Measurements from ENCODE around the gene SCART1. TPM values are rescaled to one million over a fixed set of nuclear protein-coding genes. Genes with fewer than 3 reads are reported as not detected.

The SCART1 gene
- total RNA-seq, 2 donors from 2014 or later = 2.1 to 3.8 TPM

GRCh38 chr10:133444342-133445267 is 9.1 kb upstream of the SCART1 start:
- peaks cover 30 to 39% of the 10 kb centered on the region in 2 donors for H3K36me3 Mint-ChIP-seq
- peaks cover 26 to 37% of the 10 kb centered on the region in 2 donors for H3K9me3 Mint-ChIP-seq
- DNase-seq (ENCODE audit: low spot score in 2 of 2) (peak in 1 of 2 donors; percentile 44), ATAC-seq (no peak)
- no peak overlapping the region for H3K27ac Mint-ChIP-seq

GRCh38 chr10:133445268-133445732 is 8.4 kb upstream of the SCART1 start:
- H3K36me3 Mint-ChIP-seq = peaks cover 30 to 39% of the 10 kb centered on the region in 2 donors
- H3K9me3 Mint-ChIP-seq = peaks cover 26 to 37% of the 10 kb centered on the region in 2 donors
- ATAC-seq (no peak), DNase-seq (ENCODE audit: low spot score in 2 of 2) (no peak)
- no peak overlapping the region for H3K27ac Mint-ChIP-seq

DNA sequence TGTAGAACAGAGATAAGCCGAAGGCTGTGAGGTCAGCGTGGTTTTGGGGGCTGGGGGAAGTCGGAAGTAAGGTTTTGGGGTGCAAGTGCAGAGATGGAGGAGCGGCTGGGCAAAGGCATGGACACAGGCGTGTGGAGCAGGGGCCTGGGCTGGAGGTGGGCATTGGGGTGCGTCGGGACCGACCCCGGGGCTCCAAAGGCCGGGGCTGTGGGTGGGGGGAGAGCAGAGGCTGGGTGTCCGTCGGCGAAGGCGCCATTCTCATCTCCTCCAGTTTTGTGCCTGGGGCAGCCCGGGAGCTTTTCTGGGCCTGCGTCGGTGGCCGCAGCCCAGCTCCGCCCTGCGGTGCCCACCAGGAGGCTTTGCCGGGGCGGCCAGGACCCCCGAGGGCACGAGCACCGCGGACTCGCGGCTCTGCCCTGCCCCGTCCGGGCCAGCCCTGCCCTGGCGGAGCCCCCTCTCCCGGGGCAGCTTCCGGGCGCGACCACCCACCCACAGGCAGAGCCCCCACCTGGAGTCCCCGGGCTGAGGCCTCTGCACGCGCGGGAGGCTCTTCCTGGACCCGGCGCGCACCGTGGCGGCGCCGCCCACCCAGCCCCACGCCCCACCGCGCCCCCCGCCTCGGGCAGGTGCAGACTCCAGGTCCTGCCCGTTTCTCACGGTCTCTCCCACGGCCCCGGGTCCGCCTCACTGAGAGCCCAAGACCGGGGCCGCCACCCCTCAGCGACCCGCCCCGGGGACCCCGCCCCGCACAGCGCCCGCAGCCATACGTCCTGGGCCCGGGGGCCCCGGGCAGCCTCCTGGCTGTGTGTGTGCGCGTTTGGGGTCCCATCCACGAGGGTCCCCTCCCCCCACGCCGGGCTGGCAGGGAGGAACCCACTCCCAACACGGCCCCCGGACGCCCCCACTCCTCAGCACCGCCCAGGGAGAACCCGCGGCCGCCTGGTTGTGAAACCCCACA is 7.7 kb upstream of the SCART1 start:
- peaks cover 30 to 39% of the 10 kb centered on the region in 2 donors for H3K36me3 Mint-ChIP-seq
- no peak for ATAC-seq
- H3K9me3 Mint-ChIP-seq = peaks cover 26 to 37% of the 10 kb centered on the region in 2 donors
- no peak for DNase-seq (ENCODE audit: low spot score in 2 of 2)
- no peak overlapping the region for H3K27ac Mint-ChIP-seq

DNA sequence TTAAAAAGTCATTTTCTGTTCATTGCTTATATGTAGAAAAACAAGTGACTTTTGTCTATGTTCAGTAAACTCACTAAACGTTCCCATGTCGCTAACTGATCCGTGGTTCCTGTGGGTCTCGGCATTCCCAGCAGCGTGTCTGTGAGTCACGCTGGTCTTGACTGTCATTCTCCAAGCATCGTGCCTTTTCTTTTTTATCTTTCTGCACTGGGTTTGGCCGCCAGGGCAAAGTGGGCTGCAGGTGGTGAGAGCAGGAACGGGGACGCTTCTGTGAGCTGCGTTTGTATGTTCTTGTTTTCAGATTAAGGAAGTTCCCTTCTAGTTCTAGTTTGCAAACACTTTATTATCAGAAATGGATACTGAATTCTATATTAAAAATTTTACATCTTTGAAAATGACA is 6.8 kb upstream of the SCART1 start:
- Mint-ChIP-seq H3K36me3 (peaks cover 30 to 39% of the 10 kb centered on the region in 2 donors), H3K27ac (no peak overlapping the region), H3K9me3 (peaks cover 26 to 37% of the 10 kb centered on the region in 2 donors)
- DNase-seq (ENCODE audit: low spot score in 2 of 2) = no peak
- ATAC-seq = no peak

GRCh38 chr10:133448120-133448519 is 5.6 kb upstream of the SCART1 start:
- Mint-ChIP-seq H3K36me3 (peaks cover 24 to 39% of the 10 kb centered on the region in 2 donors), H3K27ac (no peak overlapping the region), H3K9me3 (peaks cover 26 to 37% of the 10 kb centered on the region in 2 donors)
- DNase-seq (ENCODE audit: low spot score in 2 of 2) (no peak), ATAC-seq (no peak)

DNA sequence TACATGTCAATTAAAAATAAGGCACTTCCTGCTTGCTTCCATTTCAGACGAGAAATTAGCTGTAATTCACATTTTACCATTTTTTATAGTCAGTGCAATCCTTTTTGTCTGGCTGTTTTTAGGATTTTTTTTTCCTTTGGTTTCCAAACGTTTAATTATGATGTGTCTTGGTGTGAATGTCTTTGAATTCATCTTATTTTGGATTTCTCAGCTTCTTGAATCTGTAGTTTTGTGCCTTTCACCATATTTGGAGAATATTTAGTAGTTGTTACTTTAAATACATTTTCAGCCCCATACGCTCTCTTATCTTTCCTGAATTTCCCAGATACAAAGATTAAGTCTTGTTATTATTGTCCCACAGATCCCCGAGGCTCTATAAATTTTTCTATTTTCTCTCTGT is 2.4 kb upstream of the SCART1 start:
- H3K27ac Mint-ChIP-seq = no peak overlapping the region
- DNase-seq (ENCODE audit: low spot score in 2 of 2) = no peak
- peaks cover 24 to 29% of the 10 kb centered on the region in 2 donors for H3K36me3 Mint-ChIP-seq
- peaks cover 22 to 28% of the 10 kb centered on the region in 2 donors for H3K9me3 Mint-ChIP-seq
- no peak for ATAC-seq

GRCh38 chr10:133452453-133452852 is 1.3 kb upstream of the SCART1 start:
- peaks cover 14 to 19% of the 10 kb centered on the region in 2 donors for H3K36me3 Mint-ChIP-seq
- no peak overlapping the region for H3K27ac Mint-ChIP-seq
- peaks cover 14 to 20% of the 10 kb centered on the region in 2 donors for H3K9me3 Mint-ChIP-seq
- ATAC-seq = no peak
- no peak for DNase-seq (ENCODE audit: low spot score in 2 of 2)

DNA sequence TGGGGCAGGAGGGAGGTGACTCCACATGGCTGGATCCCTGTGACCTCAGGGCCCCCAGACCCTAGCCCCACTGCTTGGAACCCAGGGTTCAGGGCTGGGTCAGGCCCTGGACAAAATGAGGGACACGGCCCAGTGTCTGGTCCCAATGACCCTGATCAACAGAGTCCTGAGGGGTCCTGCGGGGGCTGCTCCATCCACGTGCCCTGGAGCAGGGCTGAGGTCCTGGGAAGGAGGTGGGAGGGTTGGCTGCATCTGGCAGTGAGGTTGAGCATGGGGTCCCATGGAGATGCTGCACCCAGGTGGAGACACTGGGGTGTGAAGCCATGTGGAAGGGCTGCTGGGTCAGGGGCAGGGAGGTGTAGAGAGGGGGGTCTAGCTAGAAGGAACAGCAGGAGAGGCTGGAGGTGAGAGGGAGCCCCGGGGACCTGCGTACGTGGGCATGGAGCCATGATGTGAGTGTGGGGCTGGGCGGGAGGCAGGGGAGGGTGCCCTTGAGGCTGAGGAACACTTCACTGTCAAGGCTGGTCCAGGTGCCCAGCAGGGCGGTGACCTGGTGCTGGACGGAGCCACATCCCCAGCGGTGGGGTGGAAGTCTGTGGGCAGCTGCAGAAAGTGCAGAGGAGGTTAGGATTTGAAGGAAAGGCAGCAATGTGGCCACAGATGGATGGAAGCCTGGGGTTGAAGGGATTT is 604 bp downstream of the SCART1 start:
- DNase-seq (ENCODE audit: low spot score in 2 of 2) (peak in 1 of 2 donors; percentile 46), ATAC-seq (no peak)
- peaks cover 2 to 3% of the 10 kb centered on the region in 2 donors for H3K36me3 Mint-ChIP-seq
- peaks cover 2 to 3% of the 10 kb centered on the region in 2 donors for H3K9me3 Mint-ChIP-seq
- no peak overlapping the region for H3K27ac Mint-ChIP-seq

- DNase-seq (ENCODE audit: low spot score in 2 of 2) (peak in 1 of 2 donors; percentile 20), ATAC-seq (no peak)
- Mint-ChIP-seq H3K36me3 (no peaks in the 10 kb centered on the region), H3K9me3 (no peaks in the 10 kb centered on the region), H3K27ac (no peak overlapping the region)
These were observed 1.5 kb downstream of the SCART1 start for GRCh38 chr10:133455196-133455595.

DNA sequence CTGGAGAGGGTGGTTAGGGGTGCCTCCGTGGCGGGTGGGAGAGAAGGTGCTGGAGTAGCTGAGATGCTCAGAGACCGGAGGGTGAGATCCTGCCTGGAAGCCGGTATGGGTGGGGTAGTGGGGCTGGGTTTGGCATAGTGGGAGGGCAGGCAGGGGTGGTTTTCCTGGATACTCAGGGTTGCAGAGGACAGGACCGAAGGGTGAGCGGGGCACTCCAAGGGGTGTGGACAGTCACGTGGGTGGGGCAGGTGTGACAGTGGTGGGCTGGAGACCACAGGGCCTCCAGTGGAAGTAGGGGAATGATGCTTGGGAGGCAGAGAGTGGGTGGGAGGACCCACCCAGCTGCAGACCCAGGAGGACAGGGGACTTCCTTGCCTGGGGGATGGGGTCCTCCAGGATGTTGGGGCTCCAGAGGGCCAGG is 1.9 kb downstream of the SCART1 start:
- H3K9me3 Mint-ChIP-seq = no peaks in the 10 kb centered on the region
- H3K27ac Mint-ChIP-seq = no peak overlapping the region
- no peaks in the 10 kb centered on the region for H3K36me3 Mint-ChIP-seq
- ATAC-seq = no peak
- peak in 1 of 2 donors; percentile 28 for DNase-seq (ENCODE audit: low spot score in 2 of 2)

DNA sequence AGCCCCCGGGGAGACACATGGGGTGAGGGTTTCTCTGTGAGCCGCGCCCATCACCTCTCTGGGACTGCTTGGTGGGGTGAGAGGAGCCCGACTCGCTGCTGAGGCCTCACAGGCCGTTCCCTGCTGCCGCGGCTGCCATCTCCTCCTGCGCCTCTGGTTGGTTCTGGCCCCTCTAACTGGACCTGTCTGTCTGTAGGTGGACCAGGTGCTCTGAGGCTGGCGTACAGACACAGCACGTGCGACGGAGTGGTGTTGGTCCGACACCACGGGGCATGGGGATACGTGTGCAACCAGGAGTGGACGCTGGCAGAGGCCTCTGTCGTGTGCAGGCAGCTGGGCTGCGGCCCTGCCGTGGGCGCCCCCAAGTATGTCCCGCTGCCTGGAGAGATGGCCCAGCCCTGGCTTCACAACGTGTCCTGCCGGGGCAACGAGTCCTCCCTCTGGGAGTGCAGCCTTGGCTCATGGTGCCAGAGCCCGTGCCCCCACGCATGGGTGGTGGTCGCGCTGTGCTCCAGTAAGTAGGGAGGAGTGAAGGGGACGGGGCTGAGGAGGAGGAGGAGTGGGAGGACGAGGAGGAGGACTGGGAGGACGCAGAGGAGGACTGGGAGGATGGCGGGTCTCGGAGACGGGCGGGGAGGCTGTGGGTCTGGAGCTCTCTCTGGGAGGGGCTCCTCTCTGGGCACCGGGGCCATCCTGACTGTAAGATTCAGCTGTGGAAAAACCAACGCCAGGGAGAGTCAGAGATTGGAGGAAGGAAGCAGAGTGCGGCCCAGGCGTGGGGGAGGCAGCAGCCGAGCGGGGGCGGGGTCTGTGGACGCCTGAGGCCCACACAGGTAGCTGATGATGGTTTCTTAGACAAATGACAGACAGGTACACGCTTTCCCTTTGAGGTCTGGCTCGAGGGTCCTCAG is 2.6 kb downstream of the SCART1 start:
- DNase-seq (ENCODE audit: low spot score in 2 of 2) = peak in 1 of 2 donors; percentile 43
- no peak overlapping the region for H3K27ac Mint-ChIP-seq

DNA sequence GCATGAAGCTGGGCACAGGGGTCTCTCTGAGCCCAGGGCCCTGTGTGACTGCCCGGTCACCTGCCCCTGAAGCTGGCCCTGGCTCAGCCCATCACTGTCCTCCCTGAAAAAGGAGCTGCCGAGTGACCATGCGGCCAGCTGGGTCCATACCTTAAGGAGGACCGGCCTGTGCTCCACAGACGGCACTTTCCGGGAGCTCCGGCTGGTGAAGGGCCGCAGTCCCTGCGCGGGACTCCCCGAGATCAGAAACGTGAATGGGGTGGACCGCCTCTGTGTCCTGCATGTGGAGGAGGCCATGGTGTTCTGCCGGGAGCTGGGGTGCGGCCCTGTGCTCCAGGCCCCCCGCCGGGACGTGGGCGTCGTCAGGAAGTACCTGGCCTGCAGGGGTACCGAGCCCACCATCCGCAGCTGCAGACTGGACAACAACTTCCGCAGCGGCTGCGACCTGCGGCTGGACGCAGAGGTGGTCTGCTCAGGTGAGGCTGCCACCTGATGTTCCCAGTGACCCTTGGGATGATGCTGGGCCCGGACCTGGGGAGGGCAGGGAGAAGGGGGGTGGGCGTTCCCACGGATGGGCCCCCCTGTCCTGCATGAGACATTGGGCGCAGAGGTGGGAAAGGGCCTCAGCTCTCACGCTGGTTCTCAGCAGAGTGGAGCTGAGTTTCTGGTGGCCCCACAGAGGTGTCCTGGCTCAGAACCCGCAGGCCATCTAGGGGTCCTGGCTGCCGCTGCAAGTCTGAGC is 3.5 kb downstream of the SCART1 start:
- H3K9me3 Mint-ChIP-seq = no peaks in the 10 kb centered on the region
- H3K36me3 Mint-ChIP-seq = no peaks in the 10 kb centered on the region
- ATAC-seq (no peak), DNase-seq (ENCODE audit: low spot score in 2 of 2) (peak in 1 of 2 donors; percentile 47)
- no peak overlapping the region for H3K27ac Mint-ChIP-seq

More for the DNA sequence above, 2.6 kb downstream of the SCART1 start:
- Mint-ChIP-seq H3K9me3 (no peaks in the 10 kb centered on the region), H3K36me3 (no peaks in the 10 kb centered on the region)
- ATAC-seq = no peak

- no peak for ATAC-seq
- Mint-ChIP-seq H3K36me3 (no peaks in the 10 kb centered on the region), H3K9me3 (no peaks in the 10 kb centered on the region), H3K27ac (no peak overlapping the region)
- peak in 1 of 2 donors; percentile 52 for DNase-seq (ENCODE audit: low spot score in 2 of 2)
These were observed 4.4 kb downstream of the SCART1 start for GRCh38 chr10:133458021-133458709.
